Hematopoietic multipotent progenitor cell (in vitro differentiated cells): ENCODE data around the gene RASAL1. TPM values are rescaled to one million over a fixed set of nuclear protein-coding genes. Genes with fewer than 3 reads are reported as not detected.

Experiments used
- small RNA-seq: library from RNA; depleted of rRNA; stranded (forward); fragments of <200 nt; gene quantifications from one replicate; pipeline ENCODE3, GENCODE V24; 2012
- total RNA-seq: library from RNA; depleted of rRNA; stranded (reverse); fragments of >200 nt; gene quantifications from one replicate; pipeline ENCODE4 v1.2.3, GENCODE V29; 2012

RASAL1 gene
- total RNA-seq, 1 donor, result 0.27 TPM

Small RNAs within 50 kb of the gene (small RNA-seq; reads per million reads assigned to genes)
- gene MIR7106 (not detected), gene RF00019 (not detected)

Other genes starting within 250 kb of the RASAL1 start
- gene OAS1, start 228.8 kb downstream of the RASAL1 start, total RNA-seq, result 24.5 TPM
- 31.2 TPM for gene OAS3, start 197.3 kb downstream of the RASAL1 start, total RNA-seq
- gene OAS2, start 157.2 kb downstream of the RASAL1 start, total RNA-seq, result 34.7 TPM
- 1.1 TPM for gene DTX1, start 79.0 kb downstream of the RASAL1 start, total RNA-seq
- gene CFAP73, start 14.0 kb upstream of the RASAL1 start, total RNA-seq, result not detected
- 57.4 TPM for gene DDX54, start 49.7 kb upstream of the RASAL1 start, total RNA-seq
- gene RITA1, start 50.0 kb upstream of the RASAL1 start, total RNA-seq, result 28.3 TPM
- 16.4 TPM for gene TPCN1, start 85.7 kb upstream of the RASAL1 start, total RNA-seq
- 37.4 TPM for gene SLC8B1, start 199.3 kb upstream of the RASAL1 start, total RNA-seq
- gene PLBD2, start 222.8 kb upstream of the RASAL1 start, total RNA-seq, result 13.7 TPM